Astrocyte of the cerebellum (primary cell): ENCODE measurements around the gene PIP5K1C.

Experiments
- DNase-seq: peaks from one replicate; pipeline ENCODE4 v3.0.0-alpha.2; 2011; ENCODE audit warnings: low read depth
- H3K4me3 ChIP-seq: 2 replicates; pipeline ENCODE4 v1.5.1; 2011; ENCODE audit warnings: mild to moderate bottlenecking, low read depth, low read length, moderate library complexity
- in situ Hi-C: cut with HindIII; loops from 2 replicates; pipeline ENCODE4 v1.10.0; 2017; ENCODE audit warnings: low sequenced_read_pairs
- TF ChIP-seq, protein P1 (sequence below): IDR thresholded peaks from 2 replicates; pipeline ENCODE4 v1.5.1; 2012; ENCODE audit warnings: low read length, low read depth, moderate library complexity, mild to moderate bottlenecking; ENCODE audit errors: missing control alignments

The PIP5K1C gene

DNA sequence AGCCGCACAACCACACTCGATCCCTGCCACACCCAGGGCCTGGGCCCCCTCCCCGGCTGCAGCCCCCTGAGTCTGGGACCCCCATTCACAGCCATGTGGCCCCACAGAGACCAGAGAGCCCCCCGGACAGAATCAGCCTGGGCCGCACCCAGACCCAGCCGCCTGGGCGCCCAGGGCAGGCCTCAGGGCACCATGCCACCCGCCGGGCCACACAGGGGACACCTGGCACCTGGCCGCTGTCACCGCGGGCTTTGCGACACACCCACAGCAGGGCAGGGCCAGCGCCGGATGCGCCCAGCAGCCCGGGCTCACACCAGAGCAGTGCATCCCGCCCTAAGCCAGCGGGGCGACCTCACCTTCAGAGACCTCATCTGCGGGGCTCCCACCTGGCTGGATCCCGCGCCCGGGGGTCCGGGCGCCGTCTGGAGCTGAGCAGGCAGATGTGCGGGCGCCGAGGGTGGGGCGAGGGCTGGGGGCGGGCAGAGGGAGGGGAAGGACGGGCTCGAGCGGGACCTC lies 94.0 kb downstream of the PIP5K1C start:
- TF ChIP-seq, protein P1, sequence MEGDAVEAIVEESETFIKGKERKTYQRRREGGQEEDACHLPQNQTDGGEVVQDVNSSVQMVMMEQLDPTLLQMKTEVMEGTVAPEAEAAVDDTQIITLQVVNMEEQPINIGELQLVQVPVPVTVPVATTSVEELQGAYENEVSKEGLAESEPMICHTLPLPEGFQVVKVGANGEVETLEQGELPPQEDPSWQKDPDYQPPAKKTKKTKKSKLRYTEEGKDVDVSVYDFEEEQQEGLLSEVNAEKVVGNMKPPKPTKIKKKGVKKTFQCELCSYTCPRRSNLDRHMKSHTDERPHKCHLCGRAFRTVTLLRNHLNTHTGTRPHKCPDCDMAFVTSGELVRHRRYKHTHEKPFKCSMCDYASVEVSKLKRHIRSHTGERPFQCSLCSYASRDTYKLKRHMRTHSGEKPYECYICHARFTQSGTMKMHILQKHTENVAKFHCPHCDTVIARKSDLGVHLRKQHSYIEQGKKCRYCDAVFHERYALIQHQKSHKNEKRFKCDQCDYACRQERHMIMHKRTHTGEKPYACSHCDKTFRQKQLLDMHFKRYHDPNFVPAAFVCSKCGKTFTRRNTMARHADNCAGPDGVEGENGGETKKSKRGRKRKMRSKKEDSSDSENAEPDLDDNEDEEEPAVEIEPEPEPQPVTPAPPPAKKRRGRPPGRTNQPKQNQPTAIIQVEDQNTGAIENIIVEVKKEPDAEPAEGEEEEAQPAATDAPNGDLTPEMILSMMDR = no peak
- in situ Hi-C loops = no loop called here
- DNase-seq = no peak
- peak overlapping the region; percentile 46 for H3K4me3 ChIP-seq

DNA sequence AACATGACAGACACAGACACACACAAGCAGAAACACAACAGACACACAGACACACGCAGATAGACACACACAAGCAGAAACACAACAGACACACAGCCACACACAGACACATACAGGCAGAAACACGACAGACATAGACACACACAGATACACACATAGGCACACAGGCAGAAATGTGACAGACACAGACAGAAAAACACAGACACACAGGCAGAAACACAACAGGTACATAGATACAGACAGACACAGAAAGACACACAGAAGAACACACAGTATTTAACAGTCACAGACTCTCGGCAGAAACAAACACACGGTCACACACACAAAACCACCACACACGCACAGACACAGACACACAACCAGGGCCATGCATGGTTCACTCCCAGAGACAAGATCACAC lies 94.5 kb downstream of the PIP5K1C start:
- no peak for DNase-seq
- peak overlapping the region; percentile 46 for H3K4me3 ChIP-seq
- TF ChIP-seq, protein P1 = no peak
- in situ Hi-C loops = no loop called here

DNA sequence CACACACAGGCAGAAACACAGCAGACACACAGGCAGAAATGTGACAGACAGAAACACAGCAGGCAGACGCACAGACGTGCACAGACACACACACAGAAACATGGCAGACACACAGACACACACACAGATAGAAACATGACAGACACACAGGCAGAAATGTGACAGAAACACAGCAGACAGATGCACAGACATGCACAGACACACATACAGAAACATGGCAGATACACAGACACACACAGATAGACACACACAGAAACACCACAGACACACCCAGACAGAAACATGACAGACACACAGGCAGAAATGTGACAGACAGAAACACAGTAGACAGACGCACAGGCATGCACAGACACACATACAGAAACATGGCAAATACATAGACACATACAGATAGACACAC lies 94.9 kb downstream of the PIP5K1C start:
- DNase-seq = no peak
- in situ Hi-C loops = no loop called here
- H3K4me3 ChIP-seq = no peak overlapping the region
- TF ChIP-seq, protein P1 = no peak

DNA sequence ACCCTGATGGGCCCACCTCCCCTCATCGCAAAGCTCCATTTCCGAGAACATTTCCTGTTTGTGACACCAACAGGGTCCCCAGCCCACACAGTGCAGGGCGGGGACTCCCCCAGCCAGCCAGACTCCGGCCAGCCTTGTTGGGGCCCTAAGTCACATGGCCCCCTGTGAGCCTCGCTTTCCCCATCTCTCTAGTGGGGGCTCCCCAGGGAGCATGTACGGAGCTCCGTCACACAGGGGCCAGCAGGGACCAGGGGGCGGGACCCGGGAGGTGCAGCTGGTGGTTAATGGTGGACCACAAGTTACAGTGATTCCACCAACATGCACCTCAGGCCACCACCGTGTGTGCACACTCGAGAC lies 95.3 kb downstream of the PIP5K1C start:
- TF ChIP-seq, protein P1 = no peak
- no peak for DNase-seq
- in situ Hi-C loops = no loop called here
- H3K4me3 ChIP-seq = no peak overlapping the region

DNA sequence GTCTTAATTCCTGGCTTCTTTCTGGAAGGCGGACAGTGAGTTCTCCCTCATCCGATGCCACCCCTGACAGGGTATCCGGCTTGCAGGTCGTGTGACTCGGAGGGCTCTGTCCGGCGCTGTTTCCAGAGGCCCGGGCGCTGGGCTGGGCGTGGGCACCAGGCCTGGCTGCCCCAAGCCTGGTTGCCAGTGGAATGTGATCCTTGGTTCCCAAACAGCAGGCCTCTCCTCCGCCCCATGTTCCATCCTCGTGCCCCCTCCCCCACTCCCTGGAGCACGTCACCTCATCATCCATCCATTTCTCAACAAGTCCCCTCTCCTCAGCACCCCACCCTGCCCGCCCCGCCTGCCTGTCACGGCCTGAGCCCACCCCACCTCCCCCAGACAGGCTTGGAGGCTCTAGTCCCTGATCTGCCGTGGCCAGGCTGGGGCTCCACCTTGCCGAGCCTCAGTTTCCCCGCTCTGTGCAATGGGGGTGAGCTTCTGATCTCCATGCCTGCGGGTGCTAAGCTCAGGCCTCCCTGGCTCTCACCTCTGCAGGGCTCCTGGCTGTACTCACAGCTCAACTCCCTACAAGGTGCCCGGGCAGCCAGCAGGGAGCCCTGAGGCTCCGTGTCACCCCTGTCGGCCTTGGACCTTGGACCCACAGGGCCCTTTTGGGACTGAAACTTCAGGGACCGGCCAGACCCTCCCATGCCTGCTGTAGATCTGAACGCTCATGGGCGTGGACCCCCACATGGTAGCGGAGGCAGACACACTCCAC lies 95.9 kb downstream of the PIP5K1C start:
- in situ Hi-C loops = no loop called here
- TF ChIP-seq, protein P1 = no peak

DNA sequence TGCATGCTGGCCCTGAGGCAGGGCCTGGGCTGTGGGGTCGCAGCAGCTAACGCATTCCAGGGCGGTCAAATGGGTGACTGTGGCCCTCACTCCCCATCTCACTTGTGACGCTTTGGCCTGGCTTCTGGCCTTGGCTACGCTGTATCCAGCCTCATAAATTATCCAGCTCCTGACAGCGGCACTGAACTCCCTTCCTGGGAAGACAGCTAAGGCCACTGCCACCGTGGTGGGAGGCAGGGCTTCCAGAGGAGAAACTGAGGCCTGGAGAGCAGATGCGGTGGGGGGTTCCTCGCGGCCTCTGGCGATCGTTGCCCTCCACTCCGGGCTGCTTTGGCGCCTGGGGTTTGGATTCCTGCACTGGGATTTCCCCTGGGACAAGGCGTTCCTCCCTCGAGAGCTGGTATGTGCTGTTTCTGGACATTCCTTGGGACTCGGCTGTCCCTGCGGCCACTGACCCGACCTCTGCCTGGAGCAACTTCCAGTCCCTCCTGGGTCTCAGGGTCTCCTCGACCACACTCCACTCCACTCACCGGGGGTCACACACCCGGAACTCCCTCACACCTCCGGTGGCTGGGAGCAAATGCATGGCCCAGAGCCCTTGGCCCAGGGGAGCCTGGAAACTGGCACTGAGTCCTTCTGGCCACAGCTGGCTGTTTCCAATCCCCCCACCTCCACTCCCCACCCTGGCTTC lies 97.0 kb downstream of the PIP5K1C start:
- TF ChIP-seq, protein P1 = no peak
- in situ Hi-C loops = no loop called here
- H3K4me3 ChIP-seq = no peak overlapping the region
- DNase-seq = no peak

More for the DNA sequence above, 95.9 kb downstream of the PIP5K1C start:
- no peak for DNase-seq
- no peak overlapping the region for H3K4me3 ChIP-seq
